Activated T-cell treated with anti-CD3 and anti-CD28 coated beads for 24 hours (primary cell): Measurements from ENCODE around the gene CACNA2D1.

ENCODE experiments used
- DNase-seq: peaks from one replicate; pipeline ENCODE4 v3.0.0-alpha.2; 2020; ENCODE audit warnings: low read depth

CACNA2D1 gene

DNA sequence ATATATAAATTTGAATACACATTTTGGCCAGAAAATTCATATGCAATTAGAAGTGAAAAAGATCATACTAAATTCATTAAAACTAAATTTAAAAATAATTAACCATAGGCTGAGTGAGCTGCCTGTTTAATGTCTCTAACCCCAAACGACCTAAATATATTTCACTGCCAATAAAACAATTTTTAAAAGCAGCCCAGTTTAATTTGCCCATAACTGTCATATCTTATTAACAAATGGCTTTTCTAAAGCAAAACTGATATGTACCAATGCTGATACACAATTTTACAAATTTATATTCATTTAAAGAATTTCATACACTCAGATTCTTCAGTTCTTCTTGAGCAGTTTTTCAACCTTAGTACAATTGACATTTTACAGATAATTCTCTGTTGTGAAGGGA, 99.9 kb downstream of the CACNA2D1 start:
- no peak for DNase-seq

DNA sequence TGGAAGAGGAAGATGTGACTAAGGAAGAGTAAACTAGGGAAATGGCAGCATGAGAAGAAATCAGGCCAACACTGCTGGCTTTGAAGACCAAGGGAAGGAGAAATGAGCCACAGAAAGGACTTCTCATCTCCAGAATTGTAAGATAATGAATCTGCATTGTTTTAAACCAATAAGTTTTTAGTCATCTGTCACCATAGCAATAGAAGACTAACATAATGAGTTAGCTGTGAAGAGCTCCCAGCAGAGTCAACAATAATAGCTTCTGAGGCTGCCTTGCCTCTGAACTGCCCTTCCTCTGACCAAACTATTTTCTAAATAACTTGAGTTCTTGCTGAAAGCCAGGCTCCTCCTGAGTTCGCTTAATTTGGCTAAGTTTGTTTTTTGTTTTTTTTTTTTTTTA, 103.6 kb downstream of the CACNA2D1 start:
- no peak for DNase-seq

DNA sequence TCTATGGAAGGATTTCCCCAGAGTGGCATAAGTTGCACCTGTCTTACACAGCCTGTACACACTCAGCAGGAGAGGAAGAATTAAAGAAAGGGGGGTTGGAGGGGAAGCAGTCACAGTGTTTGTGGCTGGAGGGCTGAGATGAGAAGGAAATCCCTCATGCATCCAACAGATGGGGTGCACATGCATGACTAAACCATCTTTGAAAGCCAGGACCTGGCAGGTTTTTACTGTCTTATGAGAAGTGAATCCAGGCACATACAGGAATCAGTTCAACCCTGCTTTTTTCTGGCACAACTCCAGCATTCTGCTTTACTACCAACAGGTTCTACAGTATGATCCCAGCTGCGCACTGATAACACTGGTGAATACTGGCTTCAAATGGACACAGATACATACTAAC, 107.7 kb downstream of the CACNA2D1 start:
- no peak for DNase-seq

- no peak for DNase-seq
These were observed 108.6 kb downstream of the CACNA2D1 start for GRCh38 chr7:82335001-82335400.

GRCh38 chr7:82331234-82331633, 112.3 kb downstream of the CACNA2D1 start:
- no peak for DNase-seq

DNA sequence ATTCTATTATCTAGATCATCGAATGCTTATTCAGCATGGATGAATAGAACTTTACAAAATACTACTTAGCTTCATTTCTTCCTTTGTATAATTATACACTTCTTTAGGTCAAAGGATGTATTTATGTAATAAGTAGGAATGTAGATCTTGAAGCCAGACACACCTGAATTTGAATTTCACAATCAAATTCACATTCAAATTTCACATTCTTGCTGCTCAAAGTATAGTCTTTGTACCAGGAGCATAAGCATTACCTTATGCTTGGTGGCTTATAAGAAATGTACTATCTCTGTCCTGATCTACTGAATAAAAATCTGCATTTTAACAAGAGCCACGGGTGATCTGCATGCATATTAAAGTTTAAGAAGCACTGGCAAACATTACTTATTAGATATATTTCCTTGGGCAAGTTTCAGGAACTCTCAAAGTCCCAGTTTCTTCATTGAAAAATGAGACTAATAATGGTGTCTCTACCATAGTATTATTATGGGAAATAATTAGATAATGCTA, 112.8 kb downstream of the CACNA2D1 start:
- no peak for DNase-seq

GRCh38 chr7:82327898-82328297, 115.7 kb downstream of the CACNA2D1 start:
- DNase-seq, result no peak

DNA sequence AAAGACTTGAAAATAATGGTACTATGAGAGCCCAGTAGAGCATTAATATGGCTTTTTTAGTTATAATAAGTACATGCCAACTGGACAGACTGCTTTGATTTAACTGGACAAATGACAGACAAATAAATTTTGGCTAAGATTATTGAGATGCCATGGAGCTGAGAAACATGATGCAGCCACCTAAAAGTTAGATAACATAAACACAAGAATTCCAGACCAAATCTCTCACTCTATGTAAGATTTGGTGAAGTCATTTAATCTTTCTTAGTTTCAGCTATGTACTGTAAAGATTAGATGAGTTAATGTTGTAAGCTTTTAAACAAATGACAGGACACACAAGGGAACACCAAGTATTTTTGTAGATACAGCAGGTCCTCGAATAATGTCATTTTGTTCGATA, 118.2 kb downstream of the CACNA2D1 start:
- DNase-seq, result no peak

DNA sequence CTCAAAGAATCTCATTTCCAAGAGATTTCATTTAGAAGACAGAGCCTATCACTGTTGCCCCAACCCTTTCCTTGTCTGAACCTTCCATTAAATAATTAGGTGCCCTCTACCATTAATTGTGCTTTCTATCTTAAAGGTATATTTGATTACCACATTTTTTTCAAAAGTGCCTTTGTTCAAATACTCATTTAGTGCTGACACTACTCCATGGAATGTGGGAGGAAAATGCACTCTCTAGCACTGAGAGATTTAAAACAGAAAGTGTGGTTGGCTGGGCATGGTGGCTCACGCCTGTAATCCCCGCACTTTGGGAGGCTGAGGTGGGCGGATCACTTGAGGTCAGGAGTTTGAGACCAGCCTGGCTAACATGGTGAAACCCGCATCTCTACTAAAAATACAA, 119.8 kb downstream of the CACNA2D1 start:
- no peak for DNase-seq

GRCh38 chr7:82319674-82320118, 123.9 kb downstream of the CACNA2D1 start:
- DNase-seq, result no peak

DNA sequence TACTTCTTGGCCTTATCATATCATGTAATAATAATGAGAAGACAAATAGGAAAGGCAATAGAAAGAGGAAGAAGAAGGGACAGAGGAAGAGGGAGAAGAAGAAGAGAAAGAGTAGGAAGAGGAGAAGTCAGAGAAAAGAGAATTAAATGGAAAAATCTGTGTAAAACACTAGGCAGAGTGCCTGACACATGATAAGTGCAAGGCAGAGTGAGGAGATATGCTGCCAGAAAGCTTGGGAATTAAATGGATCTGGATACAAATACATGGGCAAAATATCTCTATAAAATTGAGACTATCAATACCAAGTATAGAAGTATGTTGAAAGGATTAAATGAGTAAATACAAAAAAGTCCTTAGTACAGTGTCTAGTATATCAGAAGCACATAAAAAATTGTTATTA, 124.8 kb downstream of the CACNA2D1 start:
- DNase-seq, result no peak

GRCh38 chr7:82317760-82318159, 125.8 kb downstream of the CACNA2D1 start:
- no peak for DNase-seq

DNA sequence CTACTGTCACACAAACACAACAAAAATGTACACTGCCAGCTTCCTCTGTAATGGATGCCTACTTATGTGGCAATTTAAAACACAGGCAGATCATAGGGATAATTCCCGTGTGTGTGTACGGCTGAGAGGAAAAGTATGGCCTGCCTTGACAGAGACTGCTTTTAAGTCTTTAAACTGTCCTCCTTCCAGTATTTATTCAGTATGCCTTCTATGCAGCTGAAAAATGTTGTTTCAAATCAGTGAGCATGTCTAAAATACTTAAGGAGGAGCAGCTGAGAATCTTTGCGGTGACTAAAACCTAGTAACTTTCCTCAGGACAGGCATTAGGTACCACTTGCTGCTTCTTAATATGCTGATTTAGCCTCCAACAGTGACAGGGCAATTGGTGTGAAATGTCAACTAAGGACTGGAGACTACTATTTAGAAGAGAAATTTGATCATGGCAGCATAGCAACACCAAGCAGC, 126.3 kb downstream of the CACNA2D1 start:
- no peak for DNase-seq

DNA sequence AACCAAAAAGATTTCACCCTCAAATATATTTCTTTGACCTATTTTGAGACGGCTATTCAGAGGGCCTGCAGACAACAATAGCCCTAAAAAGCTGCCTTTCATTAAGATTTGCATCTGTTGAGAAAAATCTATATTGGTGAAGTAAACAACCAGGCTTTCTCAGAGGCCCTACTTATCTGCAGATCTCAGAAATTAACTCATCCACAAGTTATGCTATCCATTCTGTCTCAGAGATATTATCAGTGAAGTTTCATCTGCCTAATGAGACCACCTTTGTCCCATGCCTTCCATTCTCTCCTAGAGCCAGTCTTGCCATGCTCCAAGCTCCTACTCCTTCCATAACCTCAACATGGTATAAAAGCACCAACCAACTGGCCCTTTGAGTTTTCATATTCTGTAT, 130.3 kb downstream of the CACNA2D1 start:
- no peak for DNase-seq

DNA sequence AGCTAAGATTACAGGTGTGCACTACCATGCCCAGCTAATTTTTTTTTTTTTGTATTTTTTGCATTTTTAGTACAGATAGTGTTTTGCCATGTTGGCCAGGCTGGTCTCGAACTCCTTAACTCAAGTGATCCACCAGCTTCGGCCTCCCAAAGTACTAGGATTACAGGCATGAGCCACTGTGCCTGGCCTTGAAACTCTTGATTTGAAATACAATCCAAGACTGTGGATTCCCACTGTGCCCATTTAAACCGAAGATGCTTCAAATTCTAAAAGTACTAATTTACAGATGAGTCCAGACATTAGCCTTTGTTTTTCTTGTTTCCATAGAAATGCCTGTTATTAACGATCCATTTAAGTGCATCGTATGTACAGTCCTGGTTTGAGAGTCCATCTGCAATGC, 130.9 kb downstream of the CACNA2D1 start:
- DNase-seq, result no peak

DNA sequence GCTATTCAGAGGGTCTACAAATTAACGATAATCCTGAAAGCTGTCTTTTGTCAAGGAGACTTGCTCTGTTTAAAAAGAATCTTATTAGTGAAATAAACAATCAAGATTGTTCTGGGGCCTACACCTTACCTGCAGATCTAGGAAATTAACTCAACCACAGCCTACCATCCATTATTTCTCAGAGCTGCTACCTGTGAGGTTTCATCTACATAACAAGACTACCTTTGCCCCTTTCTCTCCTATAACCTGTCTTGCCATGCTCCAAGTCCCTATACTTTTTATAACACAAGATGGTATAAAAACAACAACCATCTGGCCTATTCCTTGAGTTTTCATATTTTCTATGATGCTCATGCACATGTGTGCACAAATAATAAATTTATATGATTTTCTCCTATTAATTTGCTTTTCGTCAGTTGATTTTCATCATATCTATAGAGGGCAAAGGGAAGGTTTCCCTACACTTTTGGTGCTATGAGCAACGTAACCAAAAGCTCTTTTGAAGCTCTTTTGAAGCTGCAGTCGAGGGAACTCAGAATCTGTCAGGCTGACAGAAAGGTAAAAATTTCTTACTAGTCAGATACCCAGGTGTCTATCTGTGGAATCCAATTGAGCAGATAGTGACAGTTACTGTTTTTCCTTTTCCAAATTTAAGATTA, 138.1 kb downstream of the CACNA2D1 start:
- no peak for DNase-seq

DNA sequence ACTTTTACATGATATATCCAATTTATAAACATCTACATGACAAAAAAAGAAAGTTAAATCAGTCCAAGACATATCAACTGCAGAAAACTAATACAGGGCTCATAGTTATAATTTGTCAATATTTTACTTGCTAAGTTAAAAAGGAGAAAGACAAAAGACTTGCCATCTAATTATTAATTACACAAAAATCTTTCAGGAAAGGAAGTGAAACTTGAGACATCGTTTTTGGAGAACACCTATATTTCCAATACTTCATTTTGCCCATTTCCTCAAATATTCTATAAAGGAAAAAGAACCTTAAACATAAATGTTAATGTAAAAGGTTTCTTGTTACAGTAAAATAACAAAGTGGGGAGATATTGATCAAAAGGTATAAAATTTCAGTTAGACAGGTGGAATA, 148.7 kb downstream of the CACNA2D1 start:
- no peak for DNase-seq

DNA sequence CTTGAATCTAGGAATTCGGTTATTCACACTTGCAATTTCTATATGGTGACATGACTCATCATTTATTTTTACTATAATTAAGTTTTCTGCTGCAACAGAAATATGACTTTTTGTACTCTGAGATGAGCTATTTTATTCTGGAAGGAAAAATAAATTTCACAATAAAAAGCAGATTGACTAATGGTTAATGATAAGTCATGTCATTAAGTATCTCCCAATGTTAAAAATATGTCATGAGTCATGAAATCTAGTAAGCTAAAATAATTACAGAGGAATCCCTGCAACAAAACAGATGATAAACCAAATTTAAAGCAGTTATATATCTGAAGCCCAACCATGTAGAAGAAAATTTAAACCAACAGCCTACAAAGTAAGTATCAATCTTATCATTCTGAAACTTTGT, 149.2 kb downstream of the CACNA2D1 start:
- no peak for DNase-seq

- DNase-seq, result no peak
These were observed 150.1 kb downstream of the CACNA2D1 start for GRCh38 chr7:82293467-82293866.

DNA sequence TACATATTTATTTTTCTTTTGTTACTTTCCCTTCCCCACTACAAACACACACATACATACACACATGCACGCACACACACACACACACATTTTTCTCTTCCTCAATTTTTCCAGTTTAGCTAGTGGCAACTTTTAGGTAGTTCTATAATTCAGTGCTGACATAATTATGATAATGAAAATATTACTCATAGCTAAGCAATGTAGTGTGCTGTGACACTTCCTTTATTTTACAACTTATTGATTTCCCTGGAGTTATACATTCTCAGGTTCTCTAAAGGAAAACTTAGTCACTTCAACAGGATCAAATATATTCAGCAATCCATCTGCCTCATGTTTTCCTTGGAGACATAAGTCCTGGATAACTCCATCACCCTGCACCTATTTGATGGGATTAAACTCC, 151.6 kb downstream of the CACNA2D1 start:
- no peak for DNase-seq

GRCh38 chr7:82289889-82290288, 153.7 kb downstream of the CACNA2D1 start:
- no peak for DNase-seq

DNA sequence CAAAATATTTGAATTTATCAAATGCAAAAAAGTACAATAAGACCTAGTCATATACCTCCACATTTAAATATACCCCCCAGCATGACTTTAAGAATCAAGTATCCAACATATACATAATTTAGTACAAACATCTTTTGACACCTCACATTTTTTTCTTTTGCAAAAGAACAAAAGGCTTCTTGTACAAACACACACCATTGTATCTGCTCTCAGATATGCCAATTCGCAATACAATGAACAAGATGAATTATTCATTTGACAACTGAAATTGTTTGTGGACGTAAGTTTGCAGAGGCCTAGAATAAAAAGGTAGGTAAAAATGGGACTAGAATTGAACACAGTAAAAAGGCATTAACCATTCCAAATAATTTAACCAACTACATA, 154.4 kb downstream of the CACNA2D1 start:
- DNase-seq, result no peak

- DNase-seq, result no peak
These were observed 156.8 kb downstream of the CACNA2D1 start for GRCh38 chr7:82286798-82287140.

DNA sequence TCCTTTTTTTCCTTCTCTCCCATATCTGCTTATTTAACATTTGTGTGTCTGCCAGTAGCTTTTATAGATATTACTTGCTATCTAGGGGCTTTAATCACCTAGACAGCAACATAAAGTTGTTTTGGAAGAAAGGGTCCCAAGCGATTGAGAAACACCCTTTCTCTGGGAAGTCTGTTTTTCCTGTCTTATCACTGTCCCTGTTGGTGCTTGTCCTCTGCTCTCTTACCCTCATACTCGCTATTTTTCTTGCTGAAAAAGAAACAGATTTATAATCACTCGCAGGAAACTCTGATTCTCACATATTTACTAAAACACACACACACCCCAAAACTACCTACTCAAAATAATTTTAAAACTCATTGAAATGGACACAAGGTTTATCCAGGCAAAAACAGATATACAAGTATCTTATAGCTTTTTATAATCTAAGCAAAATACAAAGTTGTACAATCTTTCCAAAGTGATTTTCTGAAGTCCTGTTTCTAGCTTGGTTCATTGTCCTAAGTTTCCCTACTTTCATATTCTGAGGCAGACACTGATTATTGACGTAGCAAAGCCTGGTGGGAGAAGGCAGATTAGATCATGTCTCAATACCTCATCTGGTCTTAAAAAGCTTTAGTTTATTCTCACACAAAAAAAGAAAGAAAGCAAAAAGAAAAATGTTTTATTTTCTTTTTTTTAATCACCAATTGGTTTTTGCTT, 157.3 kb downstream of the CACNA2D1 start:
- no peak for DNase-seq
